ENCODE measurements around the gene PET117. TPM values are rescaled to one million over a fixed set of nuclear protein-coding genes. Genes with fewer than 3 reads are reported as not detected.
"Not testable (repeated sequence)": the region's sequence is repeated elsewhere in the genome, so short reads cannot be mapped to it uniquely, and the experiment has no call there.

Gene PET117
- total and polyA plus RNA-seq, 7 experiments from 2014 or later: 9.0 to 44.7 (median 17.2) TPM

DNA sequence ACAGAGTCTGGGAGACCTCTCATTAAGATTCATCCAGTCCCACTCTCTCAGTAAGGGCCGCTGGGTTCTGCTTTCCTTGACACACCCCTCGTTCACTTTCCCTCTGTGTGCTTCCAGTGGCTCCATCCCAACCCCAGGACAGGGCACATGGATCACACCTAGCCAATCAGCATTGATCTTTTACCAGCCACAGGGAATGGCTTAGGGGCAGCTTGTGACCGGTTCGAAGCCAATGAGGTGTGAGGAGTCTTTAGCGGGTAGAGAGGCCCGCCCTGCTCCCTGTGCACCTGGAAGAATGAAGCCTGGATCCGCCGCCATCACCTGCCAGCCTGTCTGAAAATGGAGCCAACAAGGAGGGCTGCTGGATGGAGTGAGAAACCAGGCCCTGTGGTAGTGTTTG, 44.8 kb upstream of the PET117 start:
- Histone ChIP-seq H3K4me1 (ENCODE audit: control insufficient read depth in 2 of 2, insufficient read depth in 2 of 2, low read length in 2 of 2) (no peaks in the 10 kb centered on the region), H3K27ac (ENCODE audit: low read depth, low read length) (no peak overlapping the region), H3K9me3 (ENCODE audit: control insufficient read depth in 2 of 3, low read length in 3 of 3) (no peaks in the 10 kb centered on the region), H3K36me3 (ENCODE audit: control insufficient read depth in 2 of 3, insufficient read depth in 3 of 3, low read length in 3 of 3) (no peaks in the 10 kb centered on the region), H3K27me3 (ENCODE audit: control insufficient read depth in 2 of 2, insufficient read depth in 2 of 2, low read length in 2 of 2) (no peaks in the 10 kb centered on the region), H3K4me3 (ENCODE audit: low read length) (no peak overlapping the region)
- Mint-ChIP-seq H3K27me3 (peaks cover 0 to 25% (median 7%) of the 10 kb centered on the region in 5 donors), H3K9me3 (no peaks in the 10 kb centered on the region), H3K4me3 (no peak overlapping the region), H3K27ac (no peak overlapping the region), H3K4me1 (no peaks in the 10 kb centered on the region), H3K36me3 (no peaks in the 10 kb centered on the region)
- CTCF ChIA-PET: no interaction called here
- POLR2A ChIA-PET: no interaction called here
- intact Hi-C loops (cut with micrococcal nuclease): no loop called here
- no peak for ATAC-seq
- DNase-seq: no peak

DNA sequence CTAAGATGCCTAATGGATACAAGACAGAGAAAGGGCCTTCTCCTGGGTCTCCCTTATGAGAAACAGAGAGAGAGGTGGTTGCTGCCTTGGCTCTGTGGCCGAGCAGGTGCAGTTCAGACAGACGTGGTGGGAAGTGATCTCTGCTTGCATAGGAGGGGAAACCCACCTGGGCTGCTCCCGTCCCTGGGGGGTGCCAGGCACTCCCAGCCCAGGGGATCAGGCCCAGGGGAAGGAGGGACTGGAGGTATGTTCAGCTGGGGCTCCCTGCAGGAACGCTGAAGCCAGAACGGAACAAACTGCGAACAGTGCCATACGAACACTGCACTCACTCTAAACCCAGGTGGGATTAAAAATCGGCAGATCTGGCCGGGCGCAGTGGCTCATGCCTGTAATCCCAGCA, 44.3 kb upstream of the PET117 start:
- Mint-ChIP-seq H3K27me3 (peaks cover 0 to 29% (median 7%) of the 10 kb centered on the region in 5 donors), H3K36me3 (no peaks in the 10 kb centered on the region), H3K4me1 (no peaks in the 10 kb centered on the region), H3K27ac (no peak overlapping the region), H3K9me3 (no peaks in the 10 kb centered on the region), H3K4me3 (no peak overlapping the region)
- Histone ChIP-seq H3K27ac (ENCODE audit: low read depth, low read length) (no peak overlapping the region), H3K27me3 (ENCODE audit: control insufficient read depth in 2 of 2, insufficient read depth in 2 of 2, low read length in 2 of 2) (no peaks in the 10 kb centered on the region), H3K4me3 (ENCODE audit: low read length) (no peak overlapping the region), H3K36me3 (ENCODE audit: control insufficient read depth in 2 of 3, insufficient read depth in 3 of 3, low read length in 3 of 3) (no peaks in the 10 kb centered on the region), H3K4me1 (ENCODE audit: control insufficient read depth in 2 of 2, insufficient read depth in 2 of 2, low read length in 2 of 2) (no peaks in the 10 kb centered on the region), H3K9me3 (ENCODE audit: control insufficient read depth in 2 of 3, low read length in 3 of 3) (no peaks in the 10 kb centered on the region)
- CTCF ChIA-PET: no interaction called here
- ATAC-seq (no peak), DNase-seq (no peak)
- POLR2A ChIA-PET: no interaction called here
- intact Hi-C loops (cut with micrococcal nuclease): no loop called here

- no peaks in the 10 kb centered on the region for H3K27me3 ChIP-seq (ENCODE audit: control insufficient read depth in 2 of 2, insufficient read depth in 2 of 2, low read length in 2 of 2)
- ChIA-PET POLR2A (no interaction called here), CTCF (no interaction called here)
- H3K4me1 ChIP-seq (ENCODE audit: control insufficient read depth in 2 of 2, insufficient read depth in 2 of 2, low read length in 2 of 2): no peaks in the 10 kb centered on the region
- Mint-ChIP-seq H3K36me3 (no peaks in the 10 kb centered on the region), H3K4me3 (no peak overlapping the region), H3K27ac (no peak overlapping the region), H3K27me3 (peaks cover 0 to 21% (median 9%) of the 10 kb centered on the region in 5 donors), H3K4me1 (no peaks in the 10 kb centered on the region), H3K9me3 (no peaks in the 10 kb centered on the region)
- no peak for ATAC-seq
- no peak overlapping the region for H3K27ac ChIP-seq (ENCODE audit: low read depth, low read length)
- no peak for DNase-seq
- intact Hi-C loops (cut with micrococcal nuclease): no loop called here
- H3K4me3 ChIP-seq (ENCODE audit: low read length): no peak overlapping the region
- no peaks in the 10 kb centered on the region for H3K36me3 ChIP-seq (ENCODE audit: control insufficient read depth in 2 of 3, insufficient read depth in 3 of 3, low read length in 3 of 3)
- H3K9me3 ChIP-seq (ENCODE audit: control insufficient read depth in 2 of 3, low read length in 3 of 3): no peaks in the 10 kb centered on the region
Observed at GRCh38 chr20:18094191-18094590, 43.5 kb upstream of the PET117 start.

GRCh38 chr20:18100569-18100968, 37.1 kb upstream of the PET117 start:
- H3K27me3 Mint-ChIP-seq: peaks cover 5 to 23% (median 16%) of the 10 kb centered on the region in 5 donors
- CTCF ChIA-PET; H3K9me3 ChIP-seq (ENCODE audit: control insufficient read depth in 2 of 3, low read length in 3 of 3); ATAC-seq; H3K4me1 ChIP-seq (ENCODE audit: control insufficient read depth in 2 of 2, insufficient read depth in 2 of 2, low read length in 2 of 2); intact Hi-C loops (cut with micrococcal nuclease); H3K4me1 Mint-ChIP-seq; H3K4me3 ChIP-seq (ENCODE audit: low read length); H3K9me3 Mint-ChIP-seq; DNase-seq; H3K27ac Mint-ChIP-seq; POLR2A ChIA-PET; H3K27me3 ChIP-seq (ENCODE audit: control insufficient read depth in 2 of 2, insufficient read depth in 2 of 2, low read length in 2 of 2); H3K27ac ChIP-seq (ENCODE audit: low read depth, low read length); H3K4me3 Mint-ChIP-seq; H3K36me3 ChIP-seq (ENCODE audit: control insufficient read depth in 2 of 3, insufficient read depth in 3 of 3, low read length in 3 of 3); H3K36me3 Mint-ChIP-seq: not testable (repeated sequence)

GRCh38 chr20:18101125-18101810, 36.4 kb upstream of the PET117 start:
- H3K36me3 Mint-ChIP-seq: peaks cover 0 to 4% (median 0%) of the 10 kb centered on the region in 5 donors
- CTCF ChIA-PET: no interaction called here
- no peaks in the 10 kb centered on the region for H3K4me1 Mint-ChIP-seq
- ATAC-seq: no peak
- intact Hi-C loops (cut with micrococcal nuclease): no loop called here
- Histone ChIP-seq H3K27me3 (ENCODE audit: control insufficient read depth in 2 of 2, insufficient read depth in 2 of 2, low read length in 2 of 2) (no peaks in the 10 kb centered on the region), H3K36me3 (ENCODE audit: control insufficient read depth in 2 of 3, insufficient read depth in 3 of 3, low read length in 3 of 3) (no peaks in the 10 kb centered on the region), H3K27ac (ENCODE audit: low read depth, low read length) (no peak overlapping the region), H3K9me3 (ENCODE audit: control insufficient read depth in 2 of 3, low read length in 3 of 3) (no peaks in the 10 kb centered on the region), H3K4me3 (ENCODE audit: low read length) (no peak overlapping the region), H3K4me1 (ENCODE audit: control insufficient read depth in 2 of 2, insufficient read depth in 2 of 2, low read length in 2 of 2) (no peaks in the 10 kb centered on the region)
- POLR2A ChIA-PET: no interaction called here
- no peak for DNase-seq
- no peak overlapping the region for H3K4me3 Mint-ChIP-seq
- peaks cover 5 to 23% (median 16%) of the 10 kb centered on the region in 5 donors for H3K27me3 Mint-ChIP-seq
- no peak overlapping the region for H3K27ac Mint-ChIP-seq
- peaks cover 0 to 3% (median 0%) of the 10 kb centered on the region in 11 donors for H3K9me3 Mint-ChIP-seq

DNA sequence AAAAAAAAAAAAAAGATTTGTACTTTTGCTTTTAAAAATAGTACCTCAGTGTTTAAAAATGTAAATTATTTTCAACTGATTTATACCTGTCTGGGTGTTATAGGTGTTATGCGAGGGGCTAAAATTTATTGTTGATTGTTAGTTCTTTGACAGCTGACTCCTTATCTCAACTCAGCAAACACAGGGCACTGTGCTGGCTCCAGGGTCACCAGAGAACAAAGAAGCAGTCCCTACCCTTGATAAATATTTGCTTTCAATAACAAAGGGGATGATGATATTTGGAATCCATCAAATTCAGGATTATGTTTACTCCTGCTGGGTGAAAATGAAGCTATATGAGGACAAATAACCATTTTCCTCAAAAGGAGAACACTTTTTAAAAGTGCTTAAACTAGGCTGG, 34.2 kb upstream of the PET117 start:
- intact Hi-C loops (cut with micrococcal nuclease): no loop called here
- POLR2A ChIA-PET: no interaction called here
- H3K4me3 Mint-ChIP-seq: no peak overlapping the region

DNA sequence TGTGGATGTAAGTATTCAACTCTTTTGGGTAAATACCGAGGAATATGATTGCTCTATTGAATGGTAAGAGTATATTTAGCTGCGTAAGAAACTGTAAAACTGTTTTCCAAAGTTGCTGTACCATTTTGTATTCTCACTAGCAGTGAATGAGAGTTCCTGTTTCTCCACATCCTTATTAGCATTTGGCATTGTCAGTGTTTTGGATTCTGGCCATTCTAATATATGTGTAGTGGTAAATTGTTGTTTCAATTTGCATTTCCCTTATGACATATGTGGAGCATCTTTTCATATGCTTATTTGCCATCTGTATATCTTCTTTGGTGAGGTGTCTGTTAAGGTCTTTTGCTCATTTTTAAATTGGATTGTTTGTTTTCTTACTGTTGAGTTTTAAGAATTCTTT, 29.3 kb upstream of the PET117 start:
- POLR2A ChIA-PET: interaction anchor here (1.0 kb wide), 1 partner anchor 51 kb away, joined by 3 read pairs; no protein-coding TSS in a partner anchor
- Mint-ChIP-seq H3K9me3 (peaks cover 0 to 15% (median 4%) of the 10 kb centered on the region in 11 donors), H3K4me3 (no peak overlapping the region), H3K27me3 (peaks cover 0 to 18% (median 5%) of the 10 kb centered on the region in 5 donors), H3K4me1 (no peaks in the 10 kb centered on the region), H3K27ac (no peak overlapping the region), H3K36me3 (no peaks in the 10 kb centered on the region)
- no peak overlapping the region for H3K4me3 ChIP-seq (ENCODE audit: low read length)
- intact Hi-C loops (cut with micrococcal nuclease): no loop called here
- no peaks in the 10 kb centered on the region for H3K9me3 ChIP-seq (ENCODE audit: control insufficient read depth in 2 of 3, low read length in 3 of 3)
- ATAC-seq (no peak), DNase-seq (no peak)
- H3K27me3 ChIP-seq (ENCODE audit: control insufficient read depth in 2 of 2, insufficient read depth in 2 of 2, low read length in 2 of 2): peaks cover 0 to 2% of the 10 kb centered on the region in 2 donors
- no peaks in the 10 kb centered on the region for H3K36me3 ChIP-seq (ENCODE audit: control insufficient read depth in 2 of 3, insufficient read depth in 3 of 3, low read length in 3 of 3)
- CTCF ChIA-PET: no interaction called here
- H3K4me1 ChIP-seq (ENCODE audit: control insufficient read depth in 2 of 2, insufficient read depth in 2 of 2, low read length in 2 of 2): no peaks in the 10 kb centered on the region
- H3K27ac ChIP-seq (ENCODE audit: low read depth, low read length): no peak overlapping the region

More for the DNA sequence above, 34.2 kb upstream of the PET117 start:
- CTCF ChIA-PET: no interaction called here
- H3K27ac ChIP-seq (ENCODE audit: low read depth, low read length): no peak overlapping the region
- Mint-ChIP-seq H3K27ac (no peak overlapping the region), H3K27me3 (peaks cover 10 to 27% (median 16%) of the 10 kb centered on the region in 5 donors), H3K36me3 (peaks cover 0 to 4% (median 0%) of the 10 kb centered on the region in 5 donors), H3K4me1 (no peaks in the 10 kb centered on the region), H3K9me3 (peaks cover 0 to 8% (median 0%) of the 10 kb centered on the region in 11 donors)
- ATAC-seq (no peak), DNase-seq (no peak)
- no peaks in the 10 kb centered on the region for H3K27me3 ChIP-seq (ENCODE audit: control insufficient read depth in 2 of 2, insufficient read depth in 2 of 2, low read length in 2 of 2)
- H3K9me3 ChIP-seq (ENCODE audit: control insufficient read depth in 2 of 3, low read length in 3 of 3): no peaks in the 10 kb centered on the region
- no peak overlapping the region for H3K4me3 ChIP-seq (ENCODE audit: low read length)
- no peaks in the 10 kb centered on the region for H3K36me3 ChIP-seq (ENCODE audit: control insufficient read depth in 2 of 3, insufficient read depth in 3 of 3, low read length in 3 of 3)
- no peaks in the 10 kb centered on the region for H3K4me1 ChIP-seq (ENCODE audit: control insufficient read depth in 2 of 2, insufficient read depth in 2 of 2, low read length in 2 of 2)

Measured in naive thymus-derived CD4-positive, alpha-beta T cell (primary cell).